Measurements from ENCODE around the gene ZNF428. TPM values are rescaled to one million over a fixed set of nuclear protein-coding genes. Genes with fewer than 3 reads are reported as not detected.
"Not testable (repeated sequence)": the region's sequence is repeated elsewhere in the genome, so short reads cannot be mapped to it uniquely, and the experiment has no call there.

ZNF428 gene
- total and polyA plus RNA-seq, 2 of the 4 experiments (the other 2 are of a cell fraction), result 9.9 to 32.3 TPM

DNA sequence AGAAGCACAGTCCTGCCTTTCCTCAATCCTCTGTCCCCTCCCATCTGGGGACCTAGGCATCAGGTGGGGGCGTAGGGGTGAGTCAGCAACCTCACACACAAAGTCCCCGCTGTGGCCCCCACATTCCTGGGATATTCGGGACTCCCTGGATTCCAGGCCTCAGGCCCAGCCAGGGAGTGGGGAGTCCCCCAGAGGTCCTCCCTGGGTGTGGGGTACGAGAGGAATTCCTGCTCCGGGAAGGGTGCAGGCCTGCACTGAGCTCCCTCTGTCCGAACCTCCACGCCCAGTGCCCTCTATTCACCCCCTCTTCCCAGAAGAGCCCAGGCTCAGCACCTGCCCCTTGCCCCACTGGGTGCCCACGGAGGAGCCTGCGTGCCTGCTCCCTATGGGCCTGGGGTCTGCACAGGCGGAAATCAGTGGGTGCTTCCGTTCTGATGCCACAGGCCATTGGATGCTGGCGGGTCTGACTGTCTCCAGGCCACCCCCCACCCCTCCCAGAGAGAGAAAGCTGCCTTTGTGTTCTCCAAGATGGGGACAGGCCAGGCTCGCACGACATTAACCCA, 16.8 kb upstream of the ZNF428 start:
- Histone ChIP-seq H2BK15ac (ENCODE audit: low read depth, low read length) (no peak overlapping the region), H3K9me1 (ENCODE audit: insufficient read depth, low read length) (no peaks in the 10 kb centered on the region), H3K18ac (ENCODE audit: low read depth, low read length) (no peak overlapping the region), H4K8ac (ENCODE audit: low read depth in 2 of 2, low read length in 2 of 2) (no peak overlapping the region), H3K56ac (ENCODE audit: extremely low read depth, insufficient read depth, low read length) (no peak overlapping the region), H2AFZ (replicated peaks; ENCODE audit: low read length, poor library complexity) (no peak overlapping the region), H3K9ac (ENCODE audit: low read depth, low read length) (no peak overlapping the region), H3K4me1 (ENCODE audit: control insufficient read depth, insufficient read depth, low read length) (peaks cover 9% of the 10 kb centered on the region), H3K79me1 (ENCODE audit: low read depth in 1 of 2, low read length in 2 of 2) (no peaks in the 10 kb centered on the region), H4K20me1 (ENCODE audit: insufficient read depth, low read length) (no peaks in the 10 kb centered on the region), H4K91ac (ENCODE audit: insufficient read depth, low read depth, low read length) (no peak overlapping the region), H3K4me2 (ENCODE audit: low read depth, low read length) (no peak overlapping the region), H2BK120ac (ENCODE audit: low read depth, low read length) (no peak overlapping the region), H3K14ac (replicated peaks; ENCODE audit: low read depth, low read length) (no peak overlapping the region), H2AK9ac (replicated peaks; ENCODE audit: low read depth, low read length, poor library complexity) (no peak overlapping the region), H3K23ac (ENCODE audit: low read depth, low read length) (no peak overlapping the region), H3K4ac (ENCODE audit: low read depth, low read length) (no peak overlapping the region), H3K9me3 (ENCODE audit: control insufficient read depth, insufficient read depth, low read length) (no peaks in the 10 kb centered on the region), H2AK5ac (ENCODE audit: low read depth, low read length) (no peak overlapping the region), H2BK5ac (ENCODE audit: low read depth, low read length, poor library complexity, severe bottlenecking) (no peak overlapping the region), H2BK20ac (ENCODE audit: low read depth, low read length) (no peak overlapping the region), H4K5ac (ENCODE audit: low read depth, low read length) (no peak overlapping the region), H3K27me3 (ENCODE audit: control insufficient read depth, insufficient read depth, low read length) (peaks cover 38% of the 10 kb centered on the region), H3K4me3 (ENCODE audit: insufficient read depth, low read depth, low read length) (no peak overlapping the region), H3K36me3 (ENCODE audit: control insufficient read depth, insufficient read depth, low read length) (no peaks in the 10 kb centered on the region), H3K27ac (ENCODE audit: insufficient read depth, low read length) (no peak overlapping the region)
- CTCF ChIA-PET, result no interaction called here
- BruUV-seq (replicated peaks), result no TSS peak
- POLR2A ChIA-PET (ENCODE audit: unreplicated experiment), result no interaction called here
- dilution Hi-C loops (cut with HindIII; ENCODE audit: low sequenced_read_pairs, unreplicated experiment), result no loop called here
- ATAC-seq (ENCODE audit: low read depth), result no peak
- 69% methylated on average over 2 of the region's 14 CpGs; no CpG with 5 or more reads in 1 of the 2 experiments for WGBS, 2 experiments (ENCODE audit: extremely low coverage in 2 of 2, insufficient read length in 1 of 2)
- TF ChIP-seq MAZ (IDR thresholded peaks at IDR 0.05; ENCODE audit: borderline replicate concordance, low read depth, low read length), result 0 out of 2 replicates have a peak, but pooled peaks have one; percentile 47
- TF ChIP-seq, protein P1, sequence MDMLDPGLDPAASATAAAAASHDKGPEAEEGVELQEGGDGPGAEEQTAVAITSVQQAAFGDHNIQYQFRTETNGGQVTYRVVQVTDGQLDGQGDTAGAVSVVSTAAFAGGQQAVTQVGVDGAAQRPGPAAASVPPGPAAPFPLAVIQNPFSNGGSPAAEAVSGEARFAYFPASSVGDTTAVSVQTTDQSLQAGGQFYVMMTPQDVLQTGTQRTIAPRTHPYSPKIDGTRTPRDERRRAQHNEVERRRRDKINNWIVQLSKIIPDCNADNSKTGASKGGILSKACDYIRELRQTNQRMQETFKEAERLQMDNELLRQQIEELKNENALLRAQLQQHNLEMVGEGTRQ (IDR thresholded peaks at IDR 0.05; ENCODE audit: low read depth, low read length), result no peak
- DNase-seq, result no peak
- intact Hi-C loops (cut with micrococcal nuclease), result no loop called here
- in situ Hi-C loops (cut with MboI; ENCODE audit: low sequenced_read_pairs), result no loop called here

DNA sequence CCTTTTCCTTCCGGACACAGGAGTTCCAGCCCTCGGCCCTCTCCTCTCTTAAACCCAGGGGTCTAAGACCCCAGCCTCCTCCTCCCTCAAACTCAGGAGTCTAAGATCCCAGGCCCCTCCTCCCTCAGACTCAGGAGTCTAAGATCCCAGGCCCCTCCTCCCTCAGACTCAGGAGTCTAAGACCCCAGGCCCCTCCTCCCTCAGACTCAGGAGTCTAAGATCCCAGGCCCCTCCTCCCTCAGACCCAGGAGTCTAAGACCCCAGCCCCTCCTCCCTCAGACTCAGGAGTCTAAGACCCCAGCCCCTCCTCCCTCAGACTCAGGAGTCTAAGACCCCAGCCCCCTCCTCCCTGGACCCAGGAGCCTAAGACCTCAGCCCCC, 16.1 kb upstream of the ZNF428 start:
- H2BK5ac ChIP-seq (ENCODE audit: low read depth, low read length, poor library complexity, severe bottlenecking); H2BK15ac ChIP-seq (ENCODE audit: low read depth, low read length); H2AK5ac ChIP-seq (ENCODE audit: low read depth, low read length); H3K4me1 ChIP-seq (ENCODE audit: control insufficient read depth, insufficient read depth, low read length); H3K18ac ChIP-seq (ENCODE audit: low read depth, low read length); H3K4me3 ChIP-seq (ENCODE audit: insufficient read depth, low read depth, low read length); H3K23ac ChIP-seq (ENCODE audit: low read depth, low read length); H3K9ac ChIP-seq (ENCODE audit: low read depth, low read length); H2AK9ac ChIP-seq (replicated peaks; ENCODE audit: low read depth, low read length, poor library complexity); H2AFZ ChIP-seq (replicated peaks; ENCODE audit: low read length, poor library complexity); ATAC-seq (ENCODE audit: low read depth); H2BK20ac ChIP-seq (ENCODE audit: low read depth, low read length); H3K4ac ChIP-seq (ENCODE audit: low read depth, low read length); BruUV-seq (replicated peaks); DNase-seq; H2BK120ac ChIP-seq (ENCODE audit: low read depth, low read length); H3K9me1 ChIP-seq (ENCODE audit: insufficient read depth, low read length); H3K4me2 ChIP-seq (ENCODE audit: low read depth, low read length); H4K5ac ChIP-seq (ENCODE audit: low read depth, low read length); intact Hi-C loops (cut with micrococcal nuclease); H3K56ac ChIP-seq (ENCODE audit: extremely low read depth, insufficient read depth, low read length); H3K27ac ChIP-seq (ENCODE audit: insufficient read depth, low read length); H3K14ac ChIP-seq (replicated peaks; ENCODE audit: low read depth, low read length); H4K20me1 ChIP-seq (ENCODE audit: insufficient read depth, low read length); H3K36me3 ChIP-seq (ENCODE audit: control insufficient read depth, insufficient read depth, low read length); POLR2A ChIA-PET (ENCODE audit: unreplicated experiment); in situ Hi-C loops (cut with MboI; ENCODE audit: low sequenced_read_pairs); CTCF ChIA-PET; H3K79me1 ChIP-seq (ENCODE audit: low read depth in 1 of 2, low read length in 2 of 2); dilution Hi-C loops (cut with HindIII; ENCODE audit: low sequenced_read_pairs, unreplicated experiment); H4K91ac ChIP-seq (ENCODE audit: insufficient read depth, low read depth, low read length); H3K9me3 ChIP-seq (ENCODE audit: control insufficient read depth, insufficient read depth, low read length): not testable (repeated sequence)
- Histone ChIP-seq H4K8ac (ENCODE audit: low read depth in 2 of 2, low read length in 2 of 2) (0 out of 4 replicates have a peak overlapping the region, but pooled peaks of 1 of the 2 experiments have one; percentile 2), H3K27me3 (ENCODE audit: control insufficient read depth, insufficient read depth, low read length) (peaks cover 36% of the 10 kb centered on the region)
- 28% methylated on average over 2 of the region's 2 CpGs; no CpG with 5 or more reads in 1 of the 2 experiments for WGBS, 2 experiments (ENCODE audit: extremely low coverage in 2 of 2, insufficient read length in 1 of 2)

Measured in IMR-90 (cell line).